ENCODE measurements around the gene TXNDC15.
"Not testable (repeated sequence)": the region's sequence is repeated elsewhere in the genome, so short reads cannot be mapped to it uniquely, and the experiment has no call there.

Gene TXNDC15

GRCh38 chr5:134833340-134834032, 40.7 kb upstream of the TXNDC15 start:
- Histone ChIP-seq H3K27ac (ENCODE audit: low read length) (no peak overlapping the region), H3K36me3 (replicated peaks; ENCODE audit: low read depth, low read length) (peaks cover 5% of the 10 kb centered on the region), H3K9ac (ENCODE audit: low read length) (no peak overlapping the region), H4K20me1 (ENCODE audit: insufficient read depth, low read length) (no peaks in the 10 kb centered on the region), H3K27me3 (ENCODE audit: low read depth, low read length) (no peaks in the 10 kb centered on the region), H2AFZ (ENCODE audit: low read depth, low read length) (no peak overlapping the region), H3K4me2 (ENCODE audit: low read length) (no peak overlapping the region), H3K9me3 (ENCODE audit: insufficient read depth, low read length) (no peaks in the 10 kb centered on the region), H3K4me3 (ENCODE audit: low read length) (no peak overlapping the region), H3K79me2 (ENCODE audit: low read length) (no peaks in the 10 kb centered on the region), H3K4me1 (ENCODE audit: low read length) (no peaks in the 10 kb centered on the region)
- TF ChIP-seq CTCF (IDR thresholded peaks at IDR 0.05; ENCODE audit: low read depth, low read length) (no peak), EZH2phosphoT487 (IDR thresholded peaks at IDR 0.05; ENCODE audit: low read depth) (no peak)

- Histone ChIP-seq H3K4me2 (ENCODE audit: low read length) (no peak overlapping the region), H3K9me3 (ENCODE audit: insufficient read depth, low read length) (no peaks in the 10 kb centered on the region), H3K27me3 (ENCODE audit: low read depth, low read length) (no peaks in the 10 kb centered on the region), H3K4me1 (ENCODE audit: low read length) (no peaks in the 10 kb centered on the region), H3K9ac (ENCODE audit: low read length) (no peak overlapping the region), H3K36me3 (replicated peaks; ENCODE audit: low read depth, low read length) (peaks cover 8% of the 10 kb centered on the region), H3K4me3 (ENCODE audit: low read length) (no peak overlapping the region), H3K79me2 (ENCODE audit: low read length) (no peaks in the 10 kb centered on the region), H3K27ac (ENCODE audit: low read length) (no peak overlapping the region), H4K20me1 (ENCODE audit: insufficient read depth, low read length) (no peaks in the 10 kb centered on the region), H2AFZ (ENCODE audit: low read depth, low read length) (no peak overlapping the region)
- TF ChIP-seq CTCF (IDR thresholded peaks at IDR 0.05; ENCODE audit: low read depth, low read length) (no peak), EZH2phosphoT487 (IDR thresholded peaks at IDR 0.05; ENCODE audit: low read depth) (no peak)
These were observed 38.5 kb upstream of the TXNDC15 start for GRCh38 chr5:134835623-134836022.

- H3K9me3 ChIP-seq (ENCODE audit: insufficient read depth, low read length), result no peaks in the 10 kb centered on the region
- no peak for TF ChIP-seq EZH2phosphoT487 (IDR thresholded peaks at IDR 0.05; ENCODE audit: low read depth)
- no peak for TF ChIP-seq CTCF (IDR thresholded peaks at IDR 0.05; ENCODE audit: low read depth, low read length)
- no peak overlapping the region for H3K4me2 ChIP-seq (ENCODE audit: low read length)
- no peaks in the 10 kb centered on the region for H3K27me3 ChIP-seq (ENCODE audit: low read depth, low read length)
- no peak overlapping the region for H3K27ac ChIP-seq (ENCODE audit: low read length)
- H4K20me1 ChIP-seq (ENCODE audit: insufficient read depth, low read length), result no peaks in the 10 kb centered on the region
- no peaks in the 10 kb centered on the region for H3K4me1 ChIP-seq (ENCODE audit: low read length)
- no peak overlapping the region for H3K4me3 ChIP-seq (ENCODE audit: low read length)
- no peak overlapping the region for H3K9ac ChIP-seq (ENCODE audit: low read length)
- H2AFZ ChIP-seq (ENCODE audit: low read depth, low read length), result no peak overlapping the region
- peaks cover 6% of the 10 kb centered on the region for H3K36me3 ChIP-seq (replicated peaks; ENCODE audit: low read depth, low read length)
- no peaks in the 10 kb centered on the region for H3K79me2 ChIP-seq (ENCODE audit: low read length)
These were observed 36.5 kb upstream of the TXNDC15 start for GRCh38 chr5:134837530-134838181.

GRCh38 chr5:134838361-134838760, 35.8 kb upstream of the TXNDC15 start:
- not testable (repeated sequence) for H3K36me3 ChIP-seq (replicated peaks; ENCODE audit: low read depth, low read length); H3K4me1 ChIP-seq (ENCODE audit: low read length); H3K9ac ChIP-seq (ENCODE audit: low read length)

More at GRCh38 chr5:134838361-134838760, 35.8 kb upstream of the TXNDC15 start:
- H3K27me3 ChIP-seq (ENCODE audit: low read depth, low read length); H3K4me3 ChIP-seq (ENCODE audit: low read length); H3K4me2 ChIP-seq (ENCODE audit: low read length); H3K27ac ChIP-seq (ENCODE audit: low read length); H3K79me2 ChIP-seq (ENCODE audit: low read length); H3K9me3 ChIP-seq (ENCODE audit: insufficient read depth, low read length); H4K20me1 ChIP-seq (ENCODE audit: insufficient read depth, low read length); H2AFZ ChIP-seq (ENCODE audit: low read depth, low read length): not testable (repeated sequence)
